ENCODE results near the gene HIF1A.

- TF ChIP-seq YY1 (IDR thresholded peaks at IDR 0.05) = no peak
- TF ChIP-seq, protein P1, sequence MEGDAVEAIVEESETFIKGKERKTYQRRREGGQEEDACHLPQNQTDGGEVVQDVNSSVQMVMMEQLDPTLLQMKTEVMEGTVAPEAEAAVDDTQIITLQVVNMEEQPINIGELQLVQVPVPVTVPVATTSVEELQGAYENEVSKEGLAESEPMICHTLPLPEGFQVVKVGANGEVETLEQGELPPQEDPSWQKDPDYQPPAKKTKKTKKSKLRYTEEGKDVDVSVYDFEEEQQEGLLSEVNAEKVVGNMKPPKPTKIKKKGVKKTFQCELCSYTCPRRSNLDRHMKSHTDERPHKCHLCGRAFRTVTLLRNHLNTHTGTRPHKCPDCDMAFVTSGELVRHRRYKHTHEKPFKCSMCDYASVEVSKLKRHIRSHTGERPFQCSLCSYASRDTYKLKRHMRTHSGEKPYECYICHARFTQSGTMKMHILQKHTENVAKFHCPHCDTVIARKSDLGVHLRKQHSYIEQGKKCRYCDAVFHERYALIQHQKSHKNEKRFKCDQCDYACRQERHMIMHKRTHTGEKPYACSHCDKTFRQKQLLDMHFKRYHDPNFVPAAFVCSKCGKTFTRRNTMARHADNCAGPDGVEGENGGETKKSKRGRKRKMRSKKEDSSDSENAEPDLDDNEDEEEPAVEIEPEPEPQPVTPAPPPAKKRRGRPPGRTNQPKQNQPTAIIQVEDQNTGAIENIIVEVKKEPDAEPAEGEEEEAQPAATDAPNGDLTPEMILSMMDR (IDR thresholded peaks at IDR 0.05; ENCODE audit: low read depth, low read length, missing input control) = no peak
- no peak for TF ChIP-seq TAF1 (conservative IDR thresholded peaks at IDR 0.05)
- no peak for TF ChIP-seq FOXA1 (IDR thresholded peaks at IDR 0.05)
- TF ChIP-seq, protein P2, sequence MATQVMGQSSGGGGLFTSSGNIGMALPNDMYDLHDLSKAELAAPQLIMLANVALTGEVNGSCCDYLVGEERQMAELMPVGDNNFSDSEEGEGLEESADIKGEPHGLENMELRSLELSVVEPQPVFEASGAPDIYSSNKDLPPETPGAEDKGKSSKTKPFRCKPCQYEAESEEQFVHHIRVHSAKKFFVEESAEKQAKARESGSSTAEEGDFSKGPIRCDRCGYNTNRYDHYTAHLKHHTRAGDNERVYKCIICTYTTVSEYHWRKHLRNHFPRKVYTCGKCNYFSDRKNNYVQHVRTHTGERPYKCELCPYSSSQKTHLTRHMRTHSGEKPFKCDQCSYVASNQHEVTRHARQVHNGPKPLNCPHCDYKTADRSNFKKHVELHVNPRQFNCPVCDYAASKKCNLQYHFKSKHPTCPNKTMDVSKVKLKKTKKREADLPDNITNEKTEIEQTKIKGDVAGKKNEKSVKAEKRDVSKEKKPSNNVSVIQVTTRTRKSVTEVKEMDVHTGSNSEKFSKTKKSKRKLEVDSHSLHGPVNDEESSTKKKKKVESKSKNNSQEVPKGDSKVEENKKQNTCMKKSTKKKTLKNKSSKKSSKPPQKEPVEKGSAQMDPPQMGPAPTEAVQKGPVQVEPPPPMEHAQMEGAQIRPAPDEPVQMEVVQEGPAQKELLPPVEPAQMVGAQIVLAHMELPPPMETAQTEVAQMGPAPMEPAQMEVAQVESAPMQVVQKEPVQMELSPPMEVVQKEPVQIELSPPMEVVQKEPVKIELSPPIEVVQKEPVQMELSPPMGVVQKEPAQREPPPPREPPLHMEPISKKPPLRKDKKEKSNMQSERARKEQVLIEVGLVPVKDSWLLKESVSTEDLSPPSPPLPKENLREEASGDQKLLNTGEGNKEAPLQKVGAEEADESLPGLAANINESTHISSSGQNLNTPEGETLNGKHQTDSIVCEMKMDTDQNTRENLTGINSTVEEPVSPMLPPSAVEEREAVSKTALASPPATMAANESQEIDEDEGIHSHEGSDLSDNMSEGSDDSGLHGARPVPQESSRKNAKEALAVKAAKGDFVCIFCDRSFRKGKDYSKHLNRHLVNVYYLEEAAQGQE (IDR thresholded peaks at IDR 0.05) = no peak
- TF ChIP-seq ATF3 (IDR thresholded peaks at IDR 0.05) = no peak
- TF ChIP-seq GABPA (IDR thresholded peaks at IDR 0.05 in 1 of 2, conservative IDR thresholded peaks at IDR 0.05 in 1 of 2) = no peak
- TF ChIP-seq EGR1 (IDR thresholded peaks at IDR 0.05; ENCODE audit: low read depth in 2 of 2) = no peak
These were observed 47.6 kb upstream of the HIF1A start for GRCh38 chr14:61647704-61648103.

Data from liver (tissue), 3 donors.